ENCODE results near the gene BMS1. TPM values are rescaled to one million over a fixed set of nuclear protein-coding genes. Genes with fewer than 3 reads are reported as not detected.

Gene BMS1
- total RNA-seq, 1 experiment from 2014 or later: 40.0 TPM

- Histone ChIP-seq H3K79me2 (ENCODE audit: insufficient read depth, low read length) (no peaks in the 10 kb centered on the region), H3K4me1 (ENCODE audit: control insufficient read depth in 1 of 2, insufficient read depth in 2 of 2, low read length in 2 of 2) (peaks cover 0 to 8% of the 10 kb centered on the region in 2 experiments; a peak in 1 of 4 replicates), H3K4me2 (ENCODE audit: low read length) (no peak overlapping the region), H3K9me2 (ENCODE audit: insufficient read depth) (no peaks in the 10 kb centered on the region), H4K20me1 (ENCODE audit: insufficient read depth) (no peaks in the 10 kb centered on the region), H3K36me3 (ENCODE audit: control insufficient read depth in 1 of 2, insufficient read depth in 2 of 2, low read length in 2 of 2) (no peaks in the 10 kb centered on the region), H2AFZ (ENCODE audit: low read depth, low read length, poor library complexity, severe bottlenecking) (no peak overlapping the region), H3K4me3 (replicated peaks in 1 of 2; ENCODE audit: low read depth in 1 of 2, low read length in 2 of 2) (no peak overlapping the region), H3K9ac (ENCODE audit: low read length) (no peak overlapping the region), H3K27me3 (ENCODE audit: insufficient read depth, low read length) (no peaks in the 10 kb centered on the region), H3K9me3 (ENCODE audit: control insufficient read depth in 1 of 2, insufficient read depth in 1 of 2, low read depth in 1 of 2, low read length in 2 of 2) (no peaks in the 10 kb centered on the region; a peak in 1 of 4 replicates), H3K27ac (ENCODE audit: low read depth, low read length) (no peak overlapping the region)
- DNase-seq (ENCODE audit: low read depth, low spot score) (no peak), ATAC-seq (no peak)
- CTCF ChIA-PET: no interaction called here
- TF ChIP-seq SIN3A (IDR thresholded peaks at IDR 0.05; ENCODE audit: low read depth) (no peak), REST (IDR thresholded peaks at IDR 0.05; ENCODE audit: low read depth) (no peak)
- intact Hi-C loops (cut with micrococcal nuclease): no loop called here
- RAD21 ChIA-PET (ENCODE audit: low non-redundant PET in 1 of 2, low total read pairs in 2 of 2, uncharacterized antibody in 2 of 2, unreplicated experiment in 2 of 2): no interaction called here
- BruUV-seq (replicated peaks): no TSS peak
- POLR2A ChIA-PET: no interaction called here
These were observed 95.0 kb downstream of the BMS1 start for GRCh38 chr10:42877496-42878030.

- H3K4me3 ChIP-seq (replicated peaks in 1 of 2; ENCODE audit: low read depth in 1 of 2, low read length in 2 of 2): no peak overlapping the region
- H3K36me3 ChIP-seq (ENCODE audit: control insufficient read depth in 1 of 2, insufficient read depth in 2 of 2, low read length in 2 of 2): no peaks in the 10 kb centered on the region
- ChIA-PET POLR2A (no interaction called here), CTCF (no interaction called here), RAD21 (ENCODE audit: low non-redundant PET in 1 of 2, low total read pairs in 2 of 2, uncharacterized antibody in 2 of 2, unreplicated experiment in 2 of 2) (no interaction called here)
- H3K79me2 ChIP-seq (ENCODE audit: insufficient read depth, low read length): no peaks in the 10 kb centered on the region
- no peak overlapping the region for H3K9ac ChIP-seq (ENCODE audit: low read length)
- ATAC-seq (no peak), DNase-seq (ENCODE audit: low read depth, low spot score) (no peak)
- no peaks in the 10 kb centered on the region; a peak in 1 of 4 replicates for H3K9me3 ChIP-seq (ENCODE audit: control insufficient read depth in 1 of 2, insufficient read depth in 1 of 2, low read depth in 1 of 2, low read length in 2 of 2)
- H3K4me2 ChIP-seq (ENCODE audit: low read length): no peak overlapping the region
- TF ChIP-seq FOSL1 (IDR thresholded peaks at IDR 0.05; ENCODE audit: low read depth) (no peak), MAX (IDR thresholded peaks at IDR 0.05) (no peak), JUND (IDR thresholded peaks at IDR 0.05) (no peak), EGR1 (IDR thresholded peaks at IDR 0.05; ENCODE audit: low read depth) (no peak), YY1 (IDR thresholded peaks at IDR 0.05; ENCODE audit: extremely low read depth, insufficient replicate concordance, low read depth, low read length) (no peak)
- intact Hi-C loops (cut with micrococcal nuclease): no loop called here
- BruUV-seq (replicated peaks): no TSS peak
- H3K9me2 ChIP-seq (ENCODE audit: insufficient read depth): no peaks in the 10 kb centered on the region
- no peak overlapping the region for H3K27ac ChIP-seq (ENCODE audit: low read depth, low read length)
- no peaks in the 10 kb centered on the region for H3K27me3 ChIP-seq (ENCODE audit: insufficient read depth, low read length)
- no peaks in the 10 kb centered on the region for H4K20me1 ChIP-seq (ENCODE audit: insufficient read depth)
- peaks cover 0 to 8% of the 10 kb centered on the region in 2 experiments; a peak in 1 of 4 replicates for H3K4me1 ChIP-seq (ENCODE audit: control insufficient read depth in 1 of 2, insufficient read depth in 2 of 2, low read length in 2 of 2)
- H2AFZ ChIP-seq (ENCODE audit: low read depth, low read length, poor library complexity, severe bottlenecking): no peak overlapping the region
These were observed 95.7 kb downstream of the BMS1 start for GRCh38 chr10:42878134-42878820.
